NB4 (cell line): ENCODE data around the gene IL17RC.

Source experiments
- MYC ChIP-seq: IDR thresholded peaks from 2 replicates; pipeline ENCODE4 v1.6.1; 2011; ENCODE audit warnings: low read depth, low read length
- TF ChIP-seq, protein P1 (sequence below): IDR thresholded peaks from one replicate; pipeline ENCODE4 v1.5.1; 2012; ENCODE audit warnings: low read depth, low read length

DNA sequence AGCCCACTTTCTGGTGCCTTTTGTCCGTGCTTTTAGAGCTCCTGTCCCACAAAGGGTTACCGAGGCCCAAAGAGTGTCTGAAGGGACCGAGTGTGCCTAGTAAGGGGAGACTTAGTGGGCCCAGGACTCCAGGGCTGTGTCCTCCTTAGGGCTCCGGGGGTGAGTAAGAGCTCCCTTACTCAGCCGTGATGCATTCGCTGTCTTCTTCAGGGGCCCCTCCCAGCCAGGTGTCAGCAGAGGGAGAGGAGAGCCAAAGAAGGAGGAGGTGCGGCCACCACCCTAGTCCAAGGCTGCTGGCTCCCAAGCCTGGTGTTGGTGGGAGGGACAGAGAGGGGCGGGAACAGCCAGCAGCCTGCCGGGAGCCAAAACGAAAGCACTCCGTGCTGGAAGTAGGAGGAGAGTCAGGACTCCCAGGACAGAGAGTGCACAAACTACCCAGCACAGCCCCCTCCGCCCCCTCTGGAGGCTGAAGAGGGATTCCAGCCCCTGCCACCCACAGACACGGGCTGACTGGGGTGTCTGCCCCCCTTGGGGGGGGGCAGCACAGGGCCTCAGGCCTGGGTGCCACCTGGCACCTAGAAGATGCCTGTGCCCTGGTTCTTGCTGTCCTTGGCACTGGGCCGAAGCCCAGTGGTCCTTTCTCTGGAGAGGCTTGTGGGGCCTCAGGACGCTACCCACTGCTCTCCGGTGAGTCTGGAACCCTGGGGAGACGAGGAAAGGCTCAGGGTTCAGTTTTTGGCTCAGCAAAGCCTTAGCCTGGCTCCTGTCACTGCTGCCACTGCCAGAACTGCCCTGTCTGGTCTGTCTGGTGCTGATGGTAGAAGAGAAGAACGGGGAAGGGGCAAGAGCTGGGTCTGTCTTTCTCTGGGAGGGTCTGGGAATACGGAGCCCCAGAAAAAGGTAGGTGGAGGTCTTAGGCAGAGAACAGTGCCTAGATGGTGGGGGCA lies at the start of gene IL17RC:
- TF ChIP-seq, protein P1, sequence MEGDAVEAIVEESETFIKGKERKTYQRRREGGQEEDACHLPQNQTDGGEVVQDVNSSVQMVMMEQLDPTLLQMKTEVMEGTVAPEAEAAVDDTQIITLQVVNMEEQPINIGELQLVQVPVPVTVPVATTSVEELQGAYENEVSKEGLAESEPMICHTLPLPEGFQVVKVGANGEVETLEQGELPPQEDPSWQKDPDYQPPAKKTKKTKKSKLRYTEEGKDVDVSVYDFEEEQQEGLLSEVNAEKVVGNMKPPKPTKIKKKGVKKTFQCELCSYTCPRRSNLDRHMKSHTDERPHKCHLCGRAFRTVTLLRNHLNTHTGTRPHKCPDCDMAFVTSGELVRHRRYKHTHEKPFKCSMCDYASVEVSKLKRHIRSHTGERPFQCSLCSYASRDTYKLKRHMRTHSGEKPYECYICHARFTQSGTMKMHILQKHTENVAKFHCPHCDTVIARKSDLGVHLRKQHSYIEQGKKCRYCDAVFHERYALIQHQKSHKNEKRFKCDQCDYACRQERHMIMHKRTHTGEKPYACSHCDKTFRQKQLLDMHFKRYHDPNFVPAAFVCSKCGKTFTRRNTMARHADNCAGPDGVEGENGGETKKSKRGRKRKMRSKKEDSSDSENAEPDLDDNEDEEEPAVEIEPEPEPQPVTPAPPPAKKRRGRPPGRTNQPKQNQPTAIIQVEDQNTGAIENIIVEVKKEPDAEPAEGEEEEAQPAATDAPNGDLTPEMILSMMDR: no peak
- no peak for TF ChIP-seq MYC
